Spleen (tissue), 11 donors: ENCODE measurements around the gene ALDH1L1. TPM values are rescaled to one million over a fixed set of nuclear protein-coding genes. Genes with fewer than 3 reads are reported as not detected.

Experiments
- DNase-seq: peaks from one replicate; pipeline ENCODE4 v3.0.0-alpha.2; 2020
- H3K27ac ChIP-seq, 8 donors: fragments of 200-600 bp; sonication (generic) in 7 of 8; 1 replicate in 4 of 8; 2 replicates in 4 of 8; pipeline versions ENCODE4 v1.5.0 to v1.8.0; 2016 to 2021; ENCODE audit warnings: inconsistent platforms in 4 of 8, mild to moderate bottlenecking in 4 of 8, moderate library complexity in 1 of 8
- H3K27me3 ChIP-seq, 7 donors: fragments of 200-600 bp; sonication (generic) in 6 of 7; replicated peaks in 1 of 7; 1 replicate in 4 of 7; 2 replicates in 3 of 7; pipeline versions ENCODE4 v1.5.0 to v1.8.0; 2016 to 2021; ENCODE audit warnings: inconsistent platforms in 3 of 7, mild to moderate bottlenecking in 1 of 7
- H3K36me3 ChIP-seq, 6 donors: fragments of 200-600 bp; sonication (generic) in 5 of 6; 1 replicate in 4 of 6; 2 replicates in 2 of 6; pipeline versions ENCODE4 v1.5.0 to v1.8.0; 2016 to 2021; ENCODE audit warnings: inconsistent platforms in 2 of 6
- H3K4me1 ChIP-seq, 6 donors: fragments of 200-600 bp; sonication (generic) in 5 of 6; 1 replicate in 3 of 6; 2 replicates in 3 of 6; pipeline versions ENCODE4 v1.5.0 to v1.8.0; 2016 to 2021; ENCODE audit warnings: inconsistent platforms in 3 of 6
- H3K4me3 ChIP-seq, 8 donors: fragments of 200-600 bp; sonication (generic) in 7 of 8; 1 replicate in 4 of 8; 2 replicates in 4 of 8; pipeline versions ENCODE4 v1.5.0 to v1.8.0; 2016 to 2021; ENCODE audit warnings: inconsistent platforms in 4 of 8, mild to moderate bottlenecking in 4 of 8, moderate library complexity in 2 of 8
- H3K9me3 ChIP-seq, 8 donors: fragments of 200-600 bp; sonication (generic) in 7 of 8; 1 replicate in 4 of 8; 2 replicates in 4 of 8; pipeline versions ENCODE4 v1.5.0 to v1.8.0; 2016 to 2021; ENCODE audit warnings: inconsistent platforms in 4 of 8
- POLR2A ChIP-seq, 3 donors: fragments of 450-650 bp; IDR thresholded peaks; one replicate each; pipeline ENCODE4 v1.5.1; 2017; ENCODE audit warnings: antibody characterized with exemption in 3 of 3, mild to moderate bottlenecking in 1 of 3
- POLR2AphosphoS5 ChIP-seq, 3 donors: sonication (generic); formaldehyde crosslinking; IDR thresholded peaks; one replicate each; pipeline ENCODE4 v1.5.1; 2017; ENCODE audit warnings: antibody characterized with exemption in 3 of 3
- WGBS, 5 donors: extraction: QIAGEN DNeasy Blood & Tissue Kit in 3 of 5; methylation state at CpG; one replicate each; pipeline versions ENCODE4 v1.1.5 to v1.1.7; 2013 to 2018; 5-methylcytosine and 5-hydroxymethylcytosine counted together
- intact Hi-C: fragments of 100-400 bp; cut with DNase I; formaldehyde crosslinking; loops from one replicate; pipeline ENCODE4 v1.15.0; 2023; ENCODE audit warnings: low total_unique reads
- polyA plus RNA-seq, 3 donors: library from polyadenylated mRNA; stranded (reverse); fragments of 200-250 nt; gene quantifications; one replicate each; pipeline ENCODE4 v1.2.1, GENCODE V29; 2013
- total RNA-seq, 7 donors: library from RNA; depleted of rRNA in 3 of 7; stranded (reverse); fragments of >200 nt in 3 of 7; fragmentation: NEBNext Ultra II Directional in 4 of 7; extraction: Animal tissue kit (Norgen Biotek cat#: 25700) in 4 of 7; gene quantifications; one replicate each; pipeline versions ENCODE4 v1.1.0 to v1.2.1, GENCODE V29; 2016 to 2021
- TF ChIP-seq, protein P1 (sequence below), 11 experiments: fragments of 200-600 bp in 7 of 11; fragments of 450-650 bp in 4 of 11; sonication (generic) in 4 of 11; IDR thresholded peaks in 8 of 11; conservative IDR thresholded peaks in 3 of 11; 1 replicate in 7 of 11; 2 replicates in 4 of 11; pipeline versions ENCODE4 v1.4.0 to v1.8.0; 2016 to 2021; ENCODE audit warnings: antibody characterized with exemption in 11 of 11, inconsistent platforms in 4 of 11, mild to moderate bottlenecking in 1 of 11
- donor health status: healthy with polysubstance abuse.
- donor health status: DM: no; HTN: no; CAD: no; lungs with moderate emphysema.
- donor health status: DM: no; HTN: no; CAD: no.
- donor health status: Bipolar disorder and iron deficiency.
- donor health status: healthy.
- donor health status: DM: no; HTN: no; CAD: no.
- donor health status: DM: yes; HTN: yes; CAD: no.

ALDH1L1 gene
- total and polyA plus RNA-seq, 10 donors: 0.09 to 1.3 (median 0.29) TPM; not detected in 3

DNA sequence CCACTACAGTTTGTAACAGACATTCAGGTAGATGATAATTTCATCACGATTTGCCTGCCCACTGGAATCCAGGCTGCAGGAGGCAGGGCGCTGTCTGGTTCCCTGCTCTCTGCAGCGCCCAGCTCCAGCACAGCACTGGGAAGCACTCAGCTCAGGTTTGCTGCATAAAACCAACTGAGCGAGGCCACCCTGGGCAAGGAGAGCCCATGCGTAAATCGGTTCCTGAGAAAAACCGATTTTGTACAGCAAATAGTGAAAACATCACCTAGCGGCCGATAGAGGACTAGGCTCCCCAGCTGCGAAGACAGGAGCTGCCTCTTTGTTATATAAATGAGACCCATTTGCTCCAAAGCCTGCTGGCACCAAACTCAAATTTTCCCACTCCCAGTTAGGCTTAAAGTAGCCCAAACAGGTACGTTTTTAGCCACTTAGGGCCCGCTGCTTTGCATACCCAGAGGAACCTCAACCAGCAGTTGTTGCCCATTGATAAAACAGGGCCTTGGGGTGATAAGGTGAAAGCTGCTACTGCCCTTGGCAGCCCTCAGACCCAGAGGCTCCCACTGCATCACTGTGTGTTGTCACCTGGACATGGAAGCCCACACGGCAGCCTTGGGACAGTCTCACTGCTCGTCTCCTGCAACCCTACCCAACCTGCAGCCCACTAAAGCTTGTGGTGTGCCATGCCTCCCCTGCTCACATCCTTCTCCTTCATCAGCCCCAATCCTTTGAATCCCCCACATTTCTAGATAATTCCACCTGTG is 47.5 kb downstream of the ALDH1L1 start:
- intact Hi-C loops: no loop called here

DNA sequence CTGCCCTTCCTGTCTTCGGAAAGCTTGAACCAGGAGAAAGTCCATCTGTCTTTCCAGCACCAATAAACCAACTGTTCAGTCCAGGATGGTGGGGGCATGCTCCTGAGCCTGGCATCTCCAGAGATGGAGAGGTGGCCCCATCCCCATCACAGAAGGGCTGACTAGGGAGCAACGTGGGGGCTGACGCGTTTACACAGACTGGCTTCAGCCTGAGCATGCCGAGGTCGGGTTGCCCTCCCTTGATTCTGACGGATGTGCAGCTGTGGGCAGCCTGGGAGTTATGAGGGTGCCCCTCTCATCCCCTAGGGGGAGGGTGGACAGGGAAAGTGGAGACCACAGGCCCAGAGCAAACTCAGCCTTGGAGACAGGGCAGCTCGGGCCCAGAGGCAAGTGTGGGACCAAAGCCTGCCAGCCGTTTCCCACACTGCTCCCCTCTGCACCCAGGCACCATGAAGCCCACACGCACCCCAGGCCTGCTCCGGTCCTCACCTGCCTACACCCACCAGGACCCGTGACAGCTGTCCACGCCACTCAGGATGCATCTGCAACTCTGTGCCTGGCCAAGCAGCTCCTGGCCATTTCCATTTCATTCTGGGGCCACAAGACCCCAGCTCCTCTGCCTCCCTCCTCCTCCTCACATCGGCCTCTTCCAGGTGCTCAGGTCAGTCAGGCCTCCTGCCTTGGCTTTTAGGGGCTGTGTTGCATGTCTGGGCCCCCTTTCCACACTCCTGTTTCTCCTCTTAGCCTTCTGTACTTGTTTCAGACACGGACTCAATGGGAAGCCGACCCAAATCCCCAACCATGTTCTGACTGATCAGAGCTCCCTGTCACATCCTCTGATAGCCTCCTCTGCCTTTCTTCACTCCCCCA is 48.3 kb downstream of the ALDH1L1 start:
- Histone ChIP-seq H3K9me3 (no peaks in the 10 kb centered on the region), H3K36me3 (no peaks in the 10 kb centered on the region), H3K4me3 (no peak overlapping the region), H3K27me3 (peaks cover 0 to 50% (median 4%) of the 10 kb centered on the region in 7 donors), H3K4me1 (peaks cover 0 to 21% (median 10%) of the 10 kb centered on the region in 6 donors), H3K27ac (no peak overlapping the region)
- peak; percentile 67 for DNase-seq
- intact Hi-C loops: no loop called here
- no peak for TF ChIP-seq POLR2A (IDR thresholded peaks at IDR 0.05)
- WGBS, 5 donors: 68 to 83% (median 81%) methylated on average over 14 to 16 of the region's 16 CpGs

More for the DNA sequence above, 47.5 kb downstream of the ALDH1L1 start:
- H3K4me3 ChIP-seq: no peak overlapping the region
- TF ChIP-seq POLR2A (IDR thresholded peaks at IDR 0.05): no peak
- TF ChIP-seq, protein P1, sequence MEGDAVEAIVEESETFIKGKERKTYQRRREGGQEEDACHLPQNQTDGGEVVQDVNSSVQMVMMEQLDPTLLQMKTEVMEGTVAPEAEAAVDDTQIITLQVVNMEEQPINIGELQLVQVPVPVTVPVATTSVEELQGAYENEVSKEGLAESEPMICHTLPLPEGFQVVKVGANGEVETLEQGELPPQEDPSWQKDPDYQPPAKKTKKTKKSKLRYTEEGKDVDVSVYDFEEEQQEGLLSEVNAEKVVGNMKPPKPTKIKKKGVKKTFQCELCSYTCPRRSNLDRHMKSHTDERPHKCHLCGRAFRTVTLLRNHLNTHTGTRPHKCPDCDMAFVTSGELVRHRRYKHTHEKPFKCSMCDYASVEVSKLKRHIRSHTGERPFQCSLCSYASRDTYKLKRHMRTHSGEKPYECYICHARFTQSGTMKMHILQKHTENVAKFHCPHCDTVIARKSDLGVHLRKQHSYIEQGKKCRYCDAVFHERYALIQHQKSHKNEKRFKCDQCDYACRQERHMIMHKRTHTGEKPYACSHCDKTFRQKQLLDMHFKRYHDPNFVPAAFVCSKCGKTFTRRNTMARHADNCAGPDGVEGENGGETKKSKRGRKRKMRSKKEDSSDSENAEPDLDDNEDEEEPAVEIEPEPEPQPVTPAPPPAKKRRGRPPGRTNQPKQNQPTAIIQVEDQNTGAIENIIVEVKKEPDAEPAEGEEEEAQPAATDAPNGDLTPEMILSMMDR (IDR thresholded peaks at IDR 0.05 in 8 of 11, conservative IDR thresholded peaks at IDR 0.05 in 3 of 11): no peak
- TF ChIP-seq POLR2AphosphoS5 (IDR thresholded peaks at IDR 0.05): no peak
- peaks cover 0 to 21% (median 10%) of the 10 kb centered on the region in 6 donors for H3K4me1 ChIP-seq
- peaks cover 0 to 58% (median 4%) of the 10 kb centered on the region in 7 donors for H3K27me3 ChIP-seq
- no peaks in the 10 kb centered on the region for H3K9me3 ChIP-seq
- DNase-seq: peak; percentile 61
- H3K36me3 ChIP-seq: no peaks in the 10 kb centered on the region
- H3K27ac ChIP-seq: no peak overlapping the region
- 73 to 80% (median 75%) methylated on average over 14 of the region's 14 CpGs for WGBS, 5 donors

DNA sequence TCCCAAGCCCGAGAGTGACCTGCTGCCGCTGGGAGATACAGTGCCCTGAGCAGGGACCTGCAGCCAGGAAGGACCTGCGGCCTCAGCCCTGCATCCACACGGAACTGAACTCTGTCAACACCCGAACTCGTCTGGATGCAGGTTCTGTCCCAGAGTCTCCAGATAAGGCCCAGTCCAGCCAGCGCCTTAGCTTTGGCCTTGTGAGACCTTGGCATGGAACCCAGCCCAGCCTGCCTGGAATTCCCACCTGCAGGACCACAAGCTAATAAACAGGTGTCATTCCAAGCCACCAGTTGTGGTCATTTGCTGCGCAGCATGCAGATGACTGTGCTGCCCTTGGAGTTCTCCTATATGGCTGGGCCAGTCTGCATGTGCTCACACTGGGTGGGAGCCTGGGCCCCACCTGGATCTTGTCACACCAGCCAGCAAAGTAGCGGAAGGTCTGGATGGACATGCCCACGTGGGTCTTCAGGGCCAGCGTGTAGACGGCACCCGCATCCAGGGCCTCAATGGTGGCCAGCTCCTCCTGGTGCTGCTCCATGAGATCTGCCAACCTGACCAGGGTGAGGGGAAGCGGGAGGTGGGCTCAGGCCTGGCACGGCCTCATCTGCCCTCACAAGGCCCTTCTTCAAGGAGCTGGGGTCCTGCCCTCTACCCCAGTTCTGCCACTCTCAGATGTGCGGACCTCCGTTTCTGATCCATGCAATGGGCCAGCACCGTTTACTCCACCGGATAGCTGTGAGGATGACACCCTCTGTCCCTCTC is 49.2 kb downstream of the ALDH1L1 start:
- DNase-seq: peak; percentile 68
- 79 to 90% (median 86%) methylated on average over 9 to 19 of the region's 19 CpGs for WGBS, 5 donors
- TF ChIP-seq, protein P1 (IDR thresholded peaks at IDR 0.05 in 8 of 11, conservative IDR thresholded peaks at IDR 0.05 in 3 of 11): no peak
- TF ChIP-seq POLR2AphosphoS5 (IDR thresholded peaks at IDR 0.05): no peak
- TF ChIP-seq POLR2A (IDR thresholded peaks at IDR 0.05): no peak

DNA sequence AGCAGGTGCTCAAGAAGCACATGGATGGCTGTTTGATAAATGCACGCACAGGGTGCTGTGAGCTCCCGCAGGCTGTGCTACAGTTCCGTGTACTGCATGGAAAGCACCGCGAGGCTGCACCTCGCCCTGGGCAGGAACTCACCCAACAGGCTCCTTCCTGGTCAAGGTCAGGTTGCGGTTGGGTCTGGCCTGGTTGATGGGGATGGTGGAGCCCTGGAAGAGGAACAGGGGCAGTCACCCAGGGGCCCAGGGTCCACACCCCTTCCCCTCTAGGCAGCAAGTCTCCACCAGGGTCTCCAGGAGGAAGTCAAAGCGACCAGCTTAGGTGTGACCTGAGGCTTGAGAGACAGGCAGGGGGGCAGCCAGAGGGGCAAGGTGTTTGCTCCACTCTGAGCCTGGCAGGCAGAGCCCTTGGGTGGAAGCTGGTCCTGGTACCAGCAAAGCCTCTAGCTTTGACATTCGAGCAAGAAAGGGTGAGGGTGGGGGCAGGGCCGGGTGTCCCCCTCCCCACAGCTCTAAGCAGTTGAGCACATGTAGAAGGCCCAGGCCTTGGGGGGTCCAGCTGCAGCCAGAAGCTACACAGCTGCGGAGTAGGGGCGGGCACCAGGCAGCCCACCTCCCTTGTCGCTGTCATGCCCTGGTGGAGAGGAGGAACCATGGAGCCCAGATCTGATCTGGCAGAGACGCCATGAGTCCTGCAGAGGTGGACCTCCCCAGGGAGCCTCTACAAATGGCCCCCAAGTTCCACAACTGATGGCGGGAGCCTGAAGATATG is 50.1 kb downstream of the ALDH1L1 start:
- Histone ChIP-seq H3K4me3 (no peak overlapping the region), H3K27ac (no peak overlapping the region), H3K27me3 (peaks cover 0 to 35% (median 0%) of the 10 kb centered on the region in 7 donors), H3K4me1 (peaks cover 0 to 21% (median 10%) of the 10 kb centered on the region in 6 donors), H3K9me3 (no peaks in the 10 kb centered on the region), H3K36me3 (no peaks in the 10 kb centered on the region)
- intact Hi-C loops: no loop called here
- peak; percentile 64 for DNase-seq
- 53 to 64% (median 63%) methylated on average over 11 to 15 of the region's 15 CpGs for WGBS, 5 donors
- no peak for TF ChIP-seq POLR2A (IDR thresholded peaks at IDR 0.05)
- no peak for TF ChIP-seq POLR2AphosphoS5 (IDR thresholded peaks at IDR 0.05)
- TF ChIP-seq, protein P1 (IDR thresholded peaks at IDR 0.05 in 8 of 11, conservative IDR thresholded peaks at IDR 0.05 in 3 of 11): no peak

More for the DNA sequence above, 49.2 kb downstream of the ALDH1L1 start:
- intact Hi-C loops: no loop called here
- Histone ChIP-seq H3K27me3 (peaks cover 0 to 40% (median 0%) of the 10 kb centered on the region in 7 donors), H3K4me1 (peaks cover 0 to 21% (median 10%) of the 10 kb centered on the region in 6 donors), H3K27ac (no peak overlapping the region), H3K9me3 (no peaks in the 10 kb centered on the region), H3K4me3 (no peak overlapping the region), H3K36me3 (no peaks in the 10 kb centered on the region)
